NCI-H774 (cell line): ENCODE results near the gene FBLN2.

Experiments
- DNase-seq: peaks from one replicate; lab custom pipeline; 2025; lab: John Stamatoyannopoulos, UW

The FBLN2 gene

DNA sequence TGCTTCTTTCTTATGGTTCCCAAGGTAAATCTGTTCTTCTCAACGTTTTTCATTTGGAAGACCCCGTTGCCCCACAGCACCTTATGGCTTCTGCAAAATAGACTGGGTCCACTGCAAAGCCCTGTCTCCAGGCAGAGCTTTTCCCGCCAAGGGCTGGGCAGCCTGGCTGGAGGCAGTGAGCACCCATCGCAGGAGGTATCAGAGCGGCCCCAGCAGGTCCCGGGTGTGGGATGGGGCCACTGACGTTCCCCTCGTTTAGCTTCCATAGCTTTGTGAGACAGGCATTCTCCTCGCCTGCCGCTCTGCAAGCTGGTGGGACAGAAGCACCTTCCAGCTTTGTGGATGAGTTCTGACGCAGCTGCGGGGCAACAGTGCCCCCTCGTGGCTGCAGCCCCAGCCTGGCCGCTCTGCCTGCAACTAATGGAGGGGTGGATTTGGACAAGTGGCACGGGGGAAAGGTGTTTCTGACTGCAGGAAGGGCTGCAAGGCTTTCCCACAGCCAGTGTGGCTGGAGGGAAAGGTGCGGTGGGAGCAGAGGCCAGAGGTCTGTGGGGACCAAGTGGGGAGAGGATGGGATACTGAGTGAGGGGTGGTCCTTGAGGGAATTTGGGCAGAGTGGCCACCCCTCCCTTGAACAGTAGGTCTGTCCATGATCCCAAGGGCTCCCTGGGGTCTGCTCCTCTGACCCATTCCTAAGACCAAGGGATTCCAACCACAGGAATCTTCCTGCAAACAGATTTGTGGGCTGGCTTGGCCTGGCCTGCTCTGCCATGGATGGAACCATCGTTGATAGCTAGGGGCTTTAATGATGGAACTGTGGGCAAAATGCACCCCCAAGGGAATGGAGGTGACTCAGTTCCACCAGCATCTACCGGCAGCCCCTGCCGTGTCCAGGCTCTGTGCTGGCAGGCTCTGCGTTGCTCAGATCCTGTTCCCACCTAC is 99.4 kb downstream of the FBLN2 start:
- peak; percentile 66 for DNase-seq

DNA sequence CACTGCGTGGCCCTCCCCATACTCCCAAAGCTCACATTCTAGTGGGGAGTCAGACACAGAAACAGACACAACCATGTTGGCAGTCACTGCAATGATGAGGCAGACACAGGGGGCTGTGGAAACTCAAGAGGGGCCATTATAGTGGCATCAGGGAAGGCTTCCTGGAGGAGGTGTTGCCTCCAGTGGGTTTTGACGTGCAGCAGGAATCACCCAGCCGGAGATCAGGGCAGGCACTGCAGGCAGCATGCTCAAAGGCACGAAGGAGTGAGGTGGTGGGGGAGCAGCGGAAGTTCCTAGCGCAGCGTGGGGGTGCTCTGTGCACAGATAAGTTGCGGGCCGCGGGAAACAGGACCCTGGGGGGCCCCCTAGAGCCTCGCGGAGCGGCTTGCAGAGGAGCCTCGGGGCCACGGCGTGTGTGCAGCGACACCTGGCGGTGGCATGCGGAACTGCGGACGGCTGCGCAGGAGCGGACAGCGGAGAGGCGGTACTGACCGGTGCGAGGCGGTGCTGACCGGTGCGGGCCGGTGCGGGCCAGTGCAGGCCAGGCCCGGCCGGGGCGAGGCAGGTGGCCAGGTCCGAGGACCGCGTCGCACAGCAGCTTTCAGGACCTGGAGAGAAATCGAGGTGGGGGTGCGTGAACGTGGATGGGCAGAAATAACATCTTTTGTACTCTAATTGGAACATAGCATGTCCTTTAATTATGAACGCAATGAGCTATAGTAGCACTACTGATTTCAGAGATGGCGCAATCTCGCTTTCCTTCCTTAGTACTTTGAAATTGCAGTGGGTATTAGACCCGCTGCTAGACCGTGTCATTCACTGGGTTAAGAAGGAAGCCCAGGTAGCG is 101.5 kb downstream of the FBLN2 start:
- peak; percentile 40 for DNase-seq

DNA sequence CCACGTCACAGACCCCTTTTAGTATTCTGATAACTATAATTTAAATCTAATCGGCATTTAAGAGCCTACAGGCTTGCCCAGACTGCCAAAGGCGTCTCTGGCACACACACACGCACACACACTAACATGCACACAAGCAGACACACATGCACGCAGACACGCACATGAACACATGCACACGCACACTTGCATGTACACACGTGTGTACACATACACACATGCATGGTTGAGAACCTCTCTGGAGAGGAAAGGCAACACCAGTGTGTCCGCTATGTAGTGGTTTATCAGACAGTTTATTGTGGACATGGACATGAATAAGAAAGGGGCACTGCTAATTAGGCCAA is 102.1 kb downstream of the FBLN2 start:
- no peak for DNase-seq

DNA sequence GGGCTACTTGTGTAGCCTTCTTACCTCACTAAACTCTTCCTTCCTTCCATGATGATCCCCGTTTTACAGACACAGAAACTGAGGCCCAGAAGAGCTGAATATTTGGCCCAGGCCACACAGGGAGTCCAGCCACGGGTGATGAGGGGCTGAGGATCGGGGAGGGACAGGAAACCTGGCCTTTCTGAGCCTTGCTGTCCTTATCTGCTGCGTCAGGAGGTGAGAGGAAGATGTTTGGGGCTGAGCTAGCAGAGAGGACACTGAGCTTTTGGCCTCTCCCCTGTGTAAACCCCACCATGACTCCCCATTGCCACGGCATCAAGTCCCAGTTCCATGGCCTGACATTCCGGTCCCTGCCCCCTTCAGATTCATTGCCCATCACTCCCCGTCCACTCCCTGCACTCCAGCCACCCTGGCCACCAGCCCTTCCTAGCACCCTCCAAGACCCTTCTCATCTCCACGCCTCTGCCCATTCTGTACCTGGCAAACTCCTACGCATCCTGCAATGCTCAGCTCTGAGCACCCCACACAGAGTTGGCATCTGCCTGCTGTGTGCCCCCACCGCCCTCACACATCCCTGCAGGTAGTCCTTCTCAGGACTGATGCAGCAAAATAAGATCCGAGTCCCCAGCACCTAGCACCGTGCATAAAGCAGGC is 103.0 kb downstream of the FBLN2 start:
- DNase-seq: no peak

DNA sequence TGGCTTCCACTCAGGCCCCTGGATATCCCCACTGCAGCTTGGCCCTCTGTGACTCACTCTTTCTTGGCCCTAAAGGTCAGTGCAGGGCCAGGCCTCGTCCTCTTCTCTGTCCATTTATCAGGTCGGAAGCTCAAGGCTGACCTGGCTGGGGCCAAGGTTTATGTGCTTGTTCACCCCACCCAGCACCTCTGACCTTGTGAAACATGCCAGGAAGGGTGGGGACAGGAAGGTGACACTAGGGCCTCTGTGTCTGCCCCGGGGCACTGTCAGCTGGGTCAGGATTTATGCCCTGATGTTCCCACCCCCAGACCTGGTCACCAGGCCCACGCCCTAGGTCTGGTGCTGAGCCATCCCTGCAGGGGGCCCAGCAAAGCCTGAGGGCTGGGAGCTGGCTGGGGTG is 103.8 kb downstream of the FBLN2 start:
- DNase-seq: no peak

DNA sequence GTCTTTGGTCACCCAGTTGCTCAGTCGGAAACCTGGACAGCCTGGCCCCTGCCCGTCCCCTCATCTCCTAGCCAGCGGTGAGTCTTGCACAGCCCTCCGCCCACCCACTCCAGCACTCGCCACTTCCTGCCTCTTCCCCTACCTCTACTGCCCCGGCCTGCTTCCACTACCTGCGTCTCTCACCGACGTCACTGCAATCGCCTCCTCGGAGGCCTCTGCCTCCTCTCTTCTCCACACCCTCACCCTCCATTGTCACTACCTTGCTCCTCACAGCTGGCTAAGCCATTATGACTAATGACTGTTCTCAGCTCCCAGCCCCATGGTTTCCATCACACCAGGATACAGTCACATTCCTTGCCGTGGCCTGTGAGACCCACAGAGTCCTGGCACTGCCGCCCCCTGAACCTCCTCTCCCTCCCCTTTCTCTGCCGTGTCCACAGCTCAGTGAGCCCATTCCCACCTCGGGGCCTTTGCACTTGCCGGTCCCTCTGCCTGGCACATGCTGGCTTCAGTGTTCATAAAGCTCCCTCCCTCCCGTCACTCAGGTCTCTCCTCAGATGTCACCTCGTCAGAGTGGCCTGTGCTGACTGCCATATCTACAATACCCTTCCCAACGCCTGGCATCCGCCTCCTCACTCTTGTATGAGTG is 104.8 kb downstream of the FBLN2 start:
- no peak for DNase-seq

DNA sequence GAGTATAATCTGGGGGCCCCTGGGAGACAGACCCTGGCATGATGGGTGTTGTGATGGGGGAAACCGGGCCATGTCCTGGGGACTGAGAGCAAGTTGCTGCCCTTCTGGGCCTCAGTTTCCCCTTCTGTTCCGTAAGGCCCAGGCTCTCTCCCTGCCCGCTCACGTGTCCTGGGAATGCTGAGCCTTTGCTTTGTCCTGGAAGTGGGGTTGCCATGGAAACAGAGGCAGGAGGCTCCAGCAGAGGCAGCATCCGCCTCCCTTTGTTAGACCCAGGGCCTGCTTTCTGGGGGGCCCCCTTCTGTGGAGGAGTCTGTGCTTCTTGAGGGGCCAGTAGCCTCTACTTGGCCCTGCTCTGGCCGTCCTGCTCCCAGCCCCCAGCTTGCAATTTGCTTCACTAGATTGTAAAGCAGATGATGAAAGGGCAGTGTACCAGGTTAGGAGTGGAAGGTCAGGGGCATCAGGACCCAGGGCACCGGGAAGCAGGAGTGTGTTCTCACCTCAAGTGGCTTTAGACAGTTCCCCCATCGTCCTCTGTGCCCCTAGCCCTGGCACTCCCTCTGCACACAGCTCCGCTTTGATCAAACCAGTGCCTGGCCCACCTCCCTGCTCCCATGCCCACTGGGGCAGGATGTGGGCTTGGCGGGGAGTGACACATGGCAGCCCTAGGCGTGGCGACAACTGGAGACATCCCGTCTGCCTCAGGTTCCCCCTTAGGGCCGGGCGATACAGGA is 105.6 kb downstream of the FBLN2 start:
- no peak for DNase-seq

DNA sequence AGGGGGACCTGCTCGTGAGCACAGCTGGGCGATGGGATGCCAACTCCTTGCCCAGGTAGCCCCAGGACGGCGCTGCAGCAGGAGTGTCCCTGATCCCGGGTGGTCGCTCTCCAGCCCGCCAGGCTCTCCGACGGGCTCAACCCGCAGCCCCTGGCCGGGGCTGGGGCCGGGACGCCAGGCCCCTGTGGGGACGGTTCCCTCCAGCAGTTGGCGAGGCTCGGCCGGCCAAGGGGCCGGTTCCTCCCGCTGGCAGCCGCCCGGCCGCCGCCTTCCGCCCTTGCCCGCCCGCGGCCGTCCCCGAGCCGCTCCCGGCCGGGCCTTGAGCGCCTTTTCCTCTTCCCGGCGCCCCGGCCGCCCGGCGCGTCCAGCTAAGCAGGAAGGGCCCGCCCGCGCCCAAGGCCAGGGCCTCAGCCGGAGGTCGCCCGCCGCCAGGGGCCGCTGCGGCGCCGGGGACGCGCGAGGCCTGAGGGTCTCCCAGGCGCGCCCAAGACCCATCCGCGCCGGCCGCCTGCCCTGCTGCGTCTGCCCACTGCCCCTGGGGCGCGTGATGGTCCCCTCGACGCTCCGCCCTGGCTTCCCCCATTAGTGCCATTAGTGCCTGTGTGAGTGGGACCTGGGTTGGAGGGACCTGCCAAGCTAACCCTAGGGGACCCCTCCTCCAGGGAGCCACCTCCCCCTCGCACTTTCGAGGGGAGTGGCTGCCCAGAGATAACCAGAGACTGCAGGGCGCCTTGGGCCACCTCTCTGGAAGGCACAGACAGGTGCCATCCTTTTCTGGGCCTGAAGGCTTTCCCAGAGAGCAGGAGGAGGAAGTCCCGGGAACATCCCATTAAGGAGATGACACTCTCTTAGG is 106.4 kb downstream of the FBLN2 start:
- DNase-seq: no peak

DNA sequence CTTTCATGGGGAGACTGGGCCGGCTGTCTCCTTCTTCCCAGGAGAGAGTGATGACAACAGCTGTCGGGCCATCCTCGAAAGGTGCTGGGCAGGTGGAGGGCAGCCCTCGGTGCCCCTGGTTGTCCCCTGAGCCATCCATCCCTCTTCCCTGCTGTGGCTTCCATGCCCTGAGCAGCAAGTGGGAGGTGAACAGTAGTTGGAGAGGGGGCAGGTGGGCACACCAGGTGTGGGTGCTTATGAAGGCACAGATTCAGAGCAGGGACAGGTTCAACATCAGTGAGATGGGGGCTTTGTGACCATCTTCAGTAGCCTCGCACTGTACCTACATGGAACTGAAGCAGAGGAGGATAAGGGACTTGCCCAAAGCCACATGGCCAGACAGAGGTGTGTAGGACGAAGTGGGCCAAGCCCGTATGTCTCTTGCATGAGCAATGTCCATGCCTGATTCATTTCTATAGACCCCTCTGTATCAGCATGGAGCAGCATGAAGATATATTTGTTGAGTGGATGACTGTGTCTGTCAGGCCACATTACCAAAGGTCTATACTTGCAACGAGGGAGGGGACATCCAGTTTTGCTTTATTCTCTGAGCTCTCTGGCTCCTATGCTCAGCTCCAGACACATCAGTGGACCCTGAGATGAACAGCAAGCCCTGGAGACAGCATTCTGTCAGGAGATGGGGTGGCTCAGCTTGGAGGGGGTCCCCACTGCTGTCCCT is 107.8 kb downstream of the FBLN2 start:
- no peak for DNase-seq

DNA sequence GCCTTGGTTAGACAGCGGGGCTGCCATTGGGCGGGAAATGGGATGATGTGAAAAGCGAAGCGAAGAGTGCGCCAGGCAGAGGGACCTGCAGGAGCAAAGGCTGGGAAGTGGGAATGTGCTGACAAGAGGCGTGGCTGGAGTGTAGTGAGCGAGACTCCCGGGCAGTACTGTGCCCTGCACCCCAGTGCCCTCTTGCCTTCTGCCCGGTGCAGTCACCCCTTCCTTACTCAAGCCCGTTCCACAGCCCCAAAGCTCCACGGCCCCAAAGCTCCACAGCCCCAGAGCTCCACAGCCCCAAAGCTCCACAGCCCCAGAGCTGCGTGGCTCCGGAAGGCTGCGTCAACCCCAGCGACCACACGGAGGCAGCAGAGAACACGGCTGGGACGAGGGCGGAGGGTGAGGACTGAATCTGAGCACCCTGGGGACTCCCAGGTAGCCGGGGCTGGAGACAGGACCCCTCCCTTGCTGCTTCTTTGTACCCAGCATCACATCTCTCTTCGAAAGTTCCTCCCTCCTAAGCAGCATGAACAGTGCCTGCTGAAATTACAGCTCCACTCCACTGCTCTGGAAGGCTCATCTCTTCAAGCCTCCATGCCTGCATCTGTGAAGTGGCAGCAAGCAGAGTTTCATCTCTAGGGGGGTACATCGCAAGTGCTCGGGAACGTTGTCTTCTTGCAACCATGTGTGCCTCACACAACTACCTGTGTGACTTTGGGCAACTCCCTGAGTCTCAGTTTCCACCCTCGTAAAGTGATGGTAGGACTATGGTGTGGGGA is 108.9 kb downstream of the FBLN2 start:
- peak; percentile 17 for DNase-seq

DNA sequence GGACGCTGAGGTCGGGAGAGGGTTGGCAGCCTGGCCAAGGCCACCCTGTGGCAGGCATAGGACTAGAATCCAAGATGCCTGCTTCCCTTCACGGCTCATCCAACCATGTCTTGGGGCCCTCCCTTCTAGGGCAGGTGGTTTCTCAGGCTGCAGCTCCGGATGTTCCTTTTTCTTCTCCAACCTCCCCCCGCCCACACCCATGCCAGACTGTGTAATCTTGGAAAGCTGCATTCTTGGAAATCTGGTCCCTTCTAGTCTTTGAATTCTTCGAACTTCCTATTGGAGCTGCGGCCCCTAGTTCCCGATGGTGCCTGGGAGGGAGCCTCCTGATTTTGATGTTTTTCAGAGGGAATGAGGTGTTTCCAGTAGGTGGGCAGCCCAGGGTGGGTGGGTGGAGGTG is 109.8 kb downstream of the FBLN2 start:
- no peak for DNase-seq

DNA sequence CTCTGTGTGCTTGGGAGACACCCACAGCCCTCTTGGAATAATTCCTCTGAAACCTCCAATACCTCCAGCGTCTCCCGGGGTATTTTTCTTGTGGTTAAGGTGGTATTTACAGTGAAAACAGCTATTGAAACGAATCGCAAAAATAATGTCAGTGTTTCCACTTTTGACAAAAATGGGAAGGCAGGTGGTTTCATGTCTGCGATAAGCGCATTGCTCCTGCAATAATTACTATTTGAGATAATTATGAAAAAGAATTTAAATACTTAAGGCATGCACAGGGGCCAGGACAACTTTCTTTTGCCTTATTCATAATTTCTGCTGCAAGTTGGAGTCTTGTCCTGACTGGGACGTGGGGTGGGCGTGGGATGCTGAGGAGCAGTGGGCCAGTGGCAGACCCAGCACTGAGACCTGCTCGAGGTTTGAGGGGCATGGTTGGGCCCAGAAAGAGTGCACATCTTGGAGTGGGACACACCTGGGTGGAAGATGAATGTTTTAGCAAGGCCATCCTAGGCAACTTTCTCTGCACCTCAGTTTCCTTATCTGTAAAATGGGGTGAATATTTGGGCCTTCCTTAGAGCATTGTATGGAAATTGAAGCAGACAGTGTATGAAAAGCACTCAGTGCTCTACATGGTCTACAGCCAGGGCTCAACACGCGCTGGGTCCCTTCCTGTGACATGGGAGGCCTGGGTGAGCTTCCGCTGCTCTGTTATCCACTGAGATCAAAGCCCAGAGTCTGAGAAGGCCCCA is 110.5 kb downstream of the FBLN2 start:
- DNase-seq: no peak

DNA sequence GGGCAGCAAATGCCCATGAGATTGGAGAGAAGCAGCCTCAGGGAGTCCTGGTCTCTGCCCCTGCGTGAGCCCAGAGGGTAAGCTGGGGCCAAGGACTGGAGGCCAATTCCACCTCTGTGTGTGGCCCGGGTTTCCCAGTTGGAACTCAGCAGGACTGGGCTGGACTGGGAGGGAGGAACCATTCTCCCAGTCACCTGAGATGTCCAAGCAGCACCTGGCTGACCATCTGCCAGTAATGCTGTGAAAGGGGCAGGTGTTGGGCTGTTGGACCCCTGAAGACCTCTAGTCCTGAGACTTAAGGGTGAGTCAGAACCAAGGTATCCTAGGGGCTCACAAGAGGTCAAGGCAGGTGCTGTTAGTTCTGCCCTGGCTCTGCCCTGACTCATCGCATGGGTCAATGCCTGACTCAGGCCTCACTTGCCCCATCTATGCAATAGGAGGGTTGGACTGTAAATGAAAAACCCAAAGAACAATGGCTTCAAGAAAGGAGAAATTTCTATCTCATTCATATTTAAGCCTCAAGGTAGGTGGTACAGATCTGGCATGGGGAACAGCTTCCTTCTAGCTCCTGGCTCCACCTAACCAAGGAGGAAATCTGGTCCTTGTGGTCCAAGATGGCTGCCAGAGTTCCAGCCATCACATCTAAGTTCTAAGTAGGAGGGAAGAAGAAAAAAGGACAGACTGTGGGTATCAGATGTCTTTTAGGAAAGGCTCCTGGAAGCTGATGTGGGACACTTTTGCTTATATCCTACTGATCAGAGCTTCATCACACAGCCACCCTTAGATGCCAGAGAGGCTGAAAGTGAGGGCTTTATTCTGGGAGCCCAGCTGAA is 111.3 kb downstream of the FBLN2 start:
- DNase-seq: no peak

DNA sequence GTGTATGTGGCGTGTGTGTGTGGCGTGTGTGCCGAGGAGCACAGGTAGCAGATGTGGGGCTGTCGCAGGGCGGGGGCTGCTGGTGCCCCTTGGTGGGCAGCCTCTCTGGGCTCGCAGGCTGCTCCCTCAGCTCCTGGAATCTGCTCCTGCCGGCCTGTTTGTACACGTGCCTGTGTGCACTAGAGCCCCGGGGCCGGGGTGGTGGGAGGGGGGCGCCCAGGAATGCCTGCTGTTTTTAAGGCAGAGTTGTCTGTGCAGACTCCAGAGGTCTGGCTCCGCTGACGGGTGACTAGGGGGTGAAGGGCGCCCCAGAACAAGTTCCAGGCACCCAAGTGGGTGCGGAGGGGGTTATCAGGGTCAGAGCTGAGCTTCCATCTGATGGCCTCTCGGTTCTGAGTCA is 112.2 kb downstream of the FBLN2 start:
- no peak for DNase-seq

DNA sequence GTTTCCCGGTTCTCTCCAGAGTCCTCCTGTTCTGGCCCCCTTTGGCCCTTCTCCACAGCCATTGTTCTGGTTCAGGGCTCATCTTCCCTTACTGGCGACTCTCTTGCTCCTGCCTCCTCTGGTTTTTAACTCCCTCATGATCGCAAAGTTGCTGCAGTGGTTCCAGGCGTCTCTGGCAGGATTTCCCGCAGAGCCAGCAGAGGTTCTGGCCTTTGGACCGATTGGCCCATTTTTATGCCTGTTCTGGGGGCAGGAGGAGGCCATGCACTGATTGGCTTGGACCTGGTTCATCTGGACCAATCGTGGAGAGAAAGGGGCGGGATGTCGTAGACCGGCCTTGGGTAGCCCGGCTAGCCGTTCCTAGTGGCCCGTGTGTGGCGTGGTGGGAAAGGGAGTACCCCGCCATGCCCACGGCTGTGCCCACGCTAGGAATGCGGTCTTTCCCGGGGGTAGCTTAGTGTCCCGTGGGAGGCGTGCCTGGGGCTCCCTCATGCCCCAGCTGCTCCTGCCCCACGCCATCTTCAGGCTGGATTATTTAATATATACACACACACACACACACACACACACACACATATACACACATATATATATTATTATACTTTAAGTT is 113.4 kb downstream of the FBLN2 start:
- DNase-seq: no peak

DNA sequence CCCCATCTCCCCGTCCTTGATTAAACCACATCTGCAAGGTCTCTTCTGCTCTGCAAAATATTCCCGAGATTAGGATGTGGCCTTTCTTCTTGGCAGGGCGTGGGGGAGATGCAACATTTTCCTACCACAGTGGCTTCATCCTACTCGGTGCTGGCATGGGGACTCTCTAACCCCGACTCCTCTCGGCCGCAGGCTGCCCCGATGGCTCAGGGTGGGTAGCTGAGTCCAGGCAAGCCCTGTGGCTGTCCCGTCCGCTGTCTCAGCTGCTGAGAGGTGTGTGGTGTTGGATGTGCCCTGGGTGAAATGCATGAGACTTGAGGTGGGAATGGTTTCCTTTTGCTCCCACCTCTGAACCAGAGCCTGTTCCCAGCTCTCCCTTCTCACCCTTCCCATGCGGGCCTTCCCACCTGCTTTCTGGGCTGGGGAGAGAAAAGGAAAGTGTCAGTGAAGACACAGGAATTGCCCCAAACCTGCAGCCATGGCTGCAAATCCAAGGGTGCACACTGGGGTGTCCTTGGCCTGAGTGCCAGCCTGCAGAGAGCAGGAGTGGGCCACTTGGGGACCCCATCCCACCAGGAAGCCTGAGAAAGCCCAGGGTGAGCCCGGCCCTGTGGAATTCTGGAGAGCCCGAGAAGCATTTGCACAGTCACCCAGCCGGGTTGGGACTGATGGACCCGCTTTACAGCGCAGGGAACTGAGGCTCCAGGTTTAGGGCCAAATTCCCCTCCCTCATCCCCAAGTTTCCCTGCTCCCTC is 115.0 kb downstream of the FBLN2 start:
- no peak for DNase-seq
